H1 (cell line): ENCODE measurements around the gene TIMM29. TPM values are rescaled to one million over a fixed set of nuclear protein-coding genes. Genes with fewer than 3 reads are reported as not detected.

Experiments
- BACH1 ChIP-seq: IDR thresholded peaks from 2 replicates; pipeline ENCODE4 v1.6.1; 2012; ENCODE audit warnings: low read length, improper control_type of control experiment
- BRCA1 ChIP-seq: IDR thresholded peaks from 2 replicates; pipeline ENCODE4 v1.6.1; 2012; ENCODE audit warnings: low read depth, low read length, improper control_type of control experiment
- CBX8 ChIP-seq: fragments of 300-800, 300-1000 bp; sonication (generic); IDR thresholded peaks from 2 replicates; pipeline ENCODE4 v1.7.1; 2016; ENCODE audit warnings: low read depth, low read length, borderline replicate concordance
- FOSL1 ChIP-seq: IDR thresholded peaks from 2 replicates; pipeline ENCODE4 v1.6.1; 2011; ENCODE audit warnings: mild to moderate bottlenecking, low read depth, low read length, moderate library complexity; ENCODE audit not compliant: insufficient read depth
- PHF8 ChIP-seq: fragments of 200-600 bp; sonication (generic); conservative IDR thresholded peaks from 2 replicates; pipeline ENCODE4 v1.7.1; 2012; ENCODE audit warnings: low read depth, mild to moderate bottlenecking, inconsistent platforms, low read length, moderate library complexity
- RFX5 ChIP-seq: IDR thresholded peaks from 2 replicates; pipeline ENCODE4 v1.6.1; 2011; ENCODE audit warnings: low read depth, low read length, improper control_type of control experiment, borderline replicate concordance
- TAF1 ChIP-seq: IDR thresholded peaks from 2 replicates; pipeline ENCODE4 v1.6.1; 2011; ENCODE audit warnings: mild to moderate bottlenecking, low read depth, low read length
- polyA plus RNA-seq, 7 experiments: library from polyadenylated mRNA; depleted of rRNA in 3 of 7; stranded (reverse) in 5 of 7; unstranded in 2 of 7; fragments of >200 nt in 5 of 7; fragments of 200-250 nt in 2 of 7; gene quantifications; 1 replicate in 5 of 7; 2 replicates in 1 of 7; 4 replicates in 1 of 7; pipeline versions ENCODE4 v1.2.1 to v1.2.3, GENCODE V29; 2011 to 2013; ENCODE audit warnings: missing spikeins in 2 of 7, mixed read lengths in 2 of 7
- total RNA-seq: library from RNA; stranded (reverse); fragmentation: NEBNext Ultra II Directional; extraction: Animal tissue kit (Norgen Biotek cat#: 25700); gene quantifications from 2 replicates; pipeline ENCODE4 v1.2.1, GENCODE V29; 2021
- TF ChIP-seq, protein P1 (sequence below): fragments of 300-600 bp; sonication (generic); IDR thresholded peaks from 2 replicates; pipeline ENCODE4 v1.7.1; 2012; ENCODE audit warnings: low read length, moderate library complexity, mild to moderate bottlenecking, inconsistent platforms; ENCODE audit not compliant: insufficient replicate concordance
- TF ChIP-seq, protein P2 (sequence below): IDR thresholded peaks from 2 replicates; pipeline ENCODE4 v1.6.1; 2012; ENCODE audit warnings: low read length, inconsistent platforms

Gene TIMM29
- total and polyA plus RNA-seq, 2 of the 8 experiments (the other 6 are each of a cell fraction or from before 2014, with no cell fraction given) = 15.9 to 24.0 TPM

DNA sequence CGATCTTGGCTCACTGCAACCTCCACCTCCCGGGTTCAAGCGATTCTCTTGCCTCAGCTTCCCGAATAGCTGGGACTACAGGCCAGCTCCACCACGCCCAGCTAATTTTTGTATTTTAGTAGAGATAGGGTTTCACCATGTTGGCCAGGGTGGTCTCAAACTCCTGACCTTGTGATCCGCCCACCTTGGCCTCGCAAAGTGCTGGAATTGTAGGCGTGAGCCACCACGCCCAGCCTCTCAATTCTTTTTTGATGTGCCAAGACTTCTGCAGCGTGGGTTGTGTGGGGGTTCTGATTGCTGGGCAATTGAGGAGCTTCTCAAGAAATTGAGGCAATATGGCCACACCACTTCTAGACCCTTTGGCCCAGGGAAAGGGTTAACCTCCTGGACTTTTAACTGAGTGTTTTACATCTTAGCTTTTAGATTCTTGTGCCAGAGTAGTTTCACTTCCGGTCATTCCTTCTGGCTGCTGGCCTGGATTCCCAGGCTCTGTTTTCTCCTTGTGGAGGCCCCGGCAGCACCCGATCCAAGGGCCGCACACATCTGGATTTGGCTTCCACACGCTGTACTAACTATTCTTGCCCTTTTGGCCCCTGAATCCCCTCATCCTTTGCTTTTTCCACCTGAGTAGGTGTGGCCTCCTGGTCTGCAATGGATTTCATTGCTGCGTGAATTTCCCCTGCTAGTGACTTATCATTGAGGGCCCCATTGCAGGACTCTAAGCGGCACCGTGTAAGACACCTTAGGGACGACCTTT, 46.9 kb downstream of the TIMM29 start (continued):
- TF ChIP-seq, protein P1, sequence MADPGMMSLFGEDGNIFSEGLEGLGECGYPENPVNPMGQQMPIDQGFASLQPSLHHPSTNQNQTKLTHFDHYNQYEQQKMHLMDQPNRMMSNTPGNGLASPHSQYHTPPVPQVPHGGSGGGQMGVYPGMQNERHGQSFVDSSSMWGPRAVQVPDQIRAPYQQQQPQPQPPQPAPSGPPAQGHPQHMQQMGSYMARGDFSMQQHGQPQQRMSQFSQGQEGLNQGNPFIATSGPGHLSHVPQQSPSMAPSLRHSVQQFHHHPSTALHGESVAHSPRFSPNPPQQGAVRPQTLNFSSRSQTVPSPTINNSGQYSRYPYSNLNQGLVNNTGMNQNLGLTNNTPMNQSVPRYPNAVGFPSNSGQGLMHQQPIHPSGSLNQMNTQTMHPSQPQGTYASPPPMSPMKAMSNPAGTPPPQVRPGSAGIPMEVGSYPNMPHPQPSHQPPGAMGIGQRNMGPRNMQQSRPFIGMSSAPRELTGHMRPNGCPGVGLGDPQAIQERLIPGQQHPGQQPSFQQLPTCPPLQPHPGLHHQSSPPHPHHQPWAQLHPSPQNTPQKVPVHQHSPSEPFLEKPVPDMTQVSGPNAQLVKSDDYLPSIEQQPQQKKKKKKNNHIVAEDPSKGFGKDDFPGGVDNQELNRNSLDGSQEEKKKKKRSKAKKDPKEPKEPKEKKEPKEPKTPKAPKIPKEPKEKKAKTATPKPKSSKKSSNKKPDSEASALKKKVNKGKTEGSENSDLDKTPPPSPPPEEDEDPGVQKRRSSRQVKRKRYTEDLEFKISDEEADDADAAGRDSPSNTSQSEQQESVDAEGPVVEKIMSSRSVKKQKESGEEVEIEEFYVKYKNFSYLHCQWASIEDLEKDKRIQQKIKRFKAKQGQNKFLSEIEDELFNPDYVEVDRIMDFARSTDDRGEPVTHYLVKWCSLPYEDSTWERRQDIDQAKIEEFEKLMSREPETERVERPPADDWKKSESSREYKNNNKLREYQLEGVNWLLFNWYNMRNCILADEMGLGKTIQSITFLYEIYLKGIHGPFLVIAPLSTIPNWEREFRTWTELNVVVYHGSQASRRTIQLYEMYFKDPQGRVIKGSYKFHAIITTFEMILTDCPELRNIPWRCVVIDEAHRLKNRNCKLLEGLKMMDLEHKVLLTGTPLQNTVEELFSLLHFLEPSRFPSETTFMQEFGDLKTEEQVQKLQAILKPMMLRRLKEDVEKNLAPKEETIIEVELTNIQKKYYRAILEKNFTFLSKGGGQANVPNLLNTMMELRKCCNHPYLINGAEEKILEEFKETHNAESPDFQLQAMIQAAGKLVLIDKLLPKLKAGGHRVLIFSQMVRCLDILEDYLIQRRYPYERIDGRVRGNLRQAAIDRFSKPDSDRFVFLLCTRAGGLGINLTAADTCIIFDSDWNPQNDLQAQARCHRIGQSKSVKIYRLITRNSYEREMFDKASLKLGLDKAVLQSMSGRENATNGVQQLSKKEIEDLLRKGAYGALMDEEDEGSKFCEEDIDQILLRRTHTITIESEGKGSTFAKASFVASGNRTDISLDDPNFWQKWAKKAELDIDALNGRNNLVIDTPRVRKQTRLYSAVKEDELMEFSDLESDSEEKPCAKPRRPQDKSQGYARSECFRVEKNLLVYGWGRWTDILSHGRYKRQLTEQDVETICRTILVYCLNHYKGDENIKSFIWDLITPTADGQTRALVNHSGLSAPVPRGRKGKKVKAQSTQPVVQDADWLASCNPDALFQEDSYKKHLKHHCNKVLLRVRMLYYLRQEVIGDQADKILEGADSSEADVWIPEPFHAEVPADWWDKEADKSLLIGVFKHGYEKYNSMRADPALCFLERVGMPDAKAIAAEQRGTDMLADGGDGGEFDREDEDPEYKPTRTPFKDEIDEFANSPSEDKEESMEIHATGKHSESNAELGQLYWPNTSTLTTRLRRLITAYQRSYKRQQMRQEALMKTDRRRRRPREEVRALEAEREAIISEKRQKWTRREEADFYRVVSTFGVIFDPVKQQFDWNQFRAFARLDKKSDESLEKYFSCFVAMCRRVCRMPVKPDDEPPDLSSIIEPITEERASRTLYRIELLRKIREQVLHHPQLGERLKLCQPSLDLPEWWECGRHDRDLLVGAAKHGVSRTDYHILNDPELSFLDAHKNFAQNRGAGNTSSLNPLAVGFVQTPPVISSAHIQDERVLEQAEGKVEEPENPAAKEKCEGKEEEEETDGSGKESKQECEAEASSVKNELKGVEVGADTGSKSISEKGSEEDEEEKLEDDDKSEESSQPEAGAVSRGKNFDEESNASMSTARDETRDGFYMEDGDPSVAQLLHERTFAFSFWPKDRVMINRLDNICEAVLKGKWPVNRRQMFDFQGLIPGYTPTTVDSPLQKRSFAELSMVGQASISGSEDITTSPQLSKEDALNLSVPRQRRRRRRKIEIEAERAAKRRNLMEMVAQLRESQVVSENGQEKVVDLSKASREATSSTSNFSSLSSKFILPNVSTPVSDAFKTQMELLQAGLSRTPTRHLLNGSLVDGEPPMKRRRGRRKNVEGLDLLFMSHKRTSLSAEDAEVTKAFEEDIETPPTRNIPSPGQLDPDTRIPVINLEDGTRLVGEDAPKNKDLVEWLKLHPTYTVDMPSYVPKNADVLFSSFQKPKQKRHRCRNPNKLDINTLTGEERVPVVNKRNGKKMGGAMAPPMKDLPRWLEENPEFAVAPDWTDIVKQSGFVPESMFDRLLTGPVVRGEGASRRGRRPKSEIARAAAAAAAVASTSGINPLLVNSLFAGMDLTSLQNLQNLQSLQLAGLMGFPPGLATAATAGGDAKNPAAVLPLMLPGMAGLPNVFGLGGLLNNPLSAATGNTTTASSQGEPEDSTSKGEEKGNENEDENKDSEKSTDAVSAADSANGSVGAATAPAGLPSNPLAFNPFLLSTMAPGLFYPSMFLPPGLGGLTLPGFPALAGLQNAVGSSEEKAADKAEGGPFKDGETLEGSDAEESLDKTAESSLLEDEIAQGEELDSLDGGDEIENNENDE = no peak
- TF ChIP-seq, protein P2, sequence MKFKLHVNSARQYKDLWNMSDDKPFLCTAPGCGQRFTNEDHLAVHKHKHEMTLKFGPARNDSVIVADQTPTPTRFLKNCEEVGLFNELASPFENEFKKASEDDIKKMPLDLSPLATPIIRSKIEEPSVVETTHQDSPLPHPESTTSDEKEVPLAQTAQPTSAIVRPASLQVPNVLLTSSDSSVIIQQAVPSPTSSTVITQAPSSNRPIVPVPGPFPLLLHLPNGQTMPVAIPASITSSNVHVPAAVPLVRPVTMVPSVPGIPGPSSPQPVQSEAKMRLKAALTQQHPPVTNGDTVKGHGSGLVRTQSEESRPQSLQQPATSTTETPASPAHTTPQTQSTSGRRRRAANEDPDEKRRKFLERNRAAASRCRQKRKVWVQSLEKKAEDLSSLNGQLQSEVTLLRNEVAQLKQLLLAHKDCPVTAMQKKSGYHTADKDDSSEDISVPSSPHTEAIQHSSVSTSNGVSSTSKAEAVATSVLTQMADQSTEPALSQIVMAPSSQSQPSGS = no peak
- TF ChIP-seq PHF8 (no peak), FOSL1 (no peak), TAF1 (no peak), BACH1 (no peak), BRCA1 (no peak), CBX8 (no peak), RFX5 (no peak)
